Urothelium cell line (cell line): Measurements from ENCODE around the gene TRIAP1.

Experiments
- DNase-seq: peaks from one replicate; pipeline ENCODE4 v3.0.0; 2011; ENCODE audit warnings: low spot score, mixed read lengths
- FAIRE-seq: peaks from 2 replicates; lab custom pipeline; 2011; peaks lifted over from hg19 to GRCh38; lab: Jason Lieb, UNC

Gene TRIAP1

DNA sequence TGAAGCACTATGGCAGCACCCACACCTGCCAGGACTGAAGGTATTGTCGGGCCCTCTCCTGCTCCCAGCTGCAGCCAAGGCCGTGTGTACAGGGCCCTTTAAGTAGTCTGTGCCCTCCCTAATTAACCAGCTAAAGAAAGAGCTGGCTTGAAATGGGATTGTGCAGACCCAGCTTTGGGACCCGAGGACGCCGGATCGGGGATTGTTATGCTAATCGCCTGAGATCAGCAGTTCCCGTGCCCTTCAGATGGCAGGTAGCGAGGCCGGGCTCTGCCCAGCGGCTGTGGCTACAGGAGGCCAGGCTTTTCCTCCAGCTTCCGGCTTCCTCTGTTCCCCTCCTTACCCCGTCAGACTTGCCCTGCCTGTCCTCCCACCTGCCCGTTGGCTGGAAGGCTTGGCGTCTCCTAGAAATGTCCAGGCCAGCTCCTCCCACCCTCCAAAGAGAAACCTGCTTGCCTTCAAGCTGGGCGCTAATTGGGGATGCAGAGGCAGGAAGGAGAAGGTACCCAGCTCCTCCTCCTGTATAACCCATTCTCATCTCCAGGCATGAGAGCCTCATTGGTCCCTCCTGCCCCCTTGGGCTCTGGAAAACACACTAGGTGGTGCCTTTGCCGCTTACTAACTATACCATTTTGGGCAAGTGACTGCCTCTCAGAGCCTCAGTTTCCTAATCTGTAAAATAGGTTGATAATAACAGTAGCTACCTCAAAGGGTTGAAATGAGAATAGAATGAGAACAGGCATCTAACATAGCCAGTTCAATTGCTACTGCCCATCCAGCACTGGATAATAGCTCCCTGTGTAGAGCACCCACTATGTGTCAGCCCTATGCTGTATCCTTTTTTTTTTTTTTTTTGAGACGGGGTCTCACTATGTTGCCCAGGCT, 51.5 kb downstream of the TRIAP1 start:
- FAIRE-seq, result no peak
- no peak for DNase-seq
